ENCODE measurements around the gene MST1R. TPM values are rescaled to one million over a fixed set of nuclear protein-coding genes. Genes with fewer than 3 reads are reported as not detected.
"Not testable (repeated sequence)": the region's sequence is repeated elsewhere in the genome, so short reads cannot be mapped to it uniquely, and the experiment has no call there.

MST1R gene
- total RNA-seq, 1 donor = 0.81 TPM

DNA sequence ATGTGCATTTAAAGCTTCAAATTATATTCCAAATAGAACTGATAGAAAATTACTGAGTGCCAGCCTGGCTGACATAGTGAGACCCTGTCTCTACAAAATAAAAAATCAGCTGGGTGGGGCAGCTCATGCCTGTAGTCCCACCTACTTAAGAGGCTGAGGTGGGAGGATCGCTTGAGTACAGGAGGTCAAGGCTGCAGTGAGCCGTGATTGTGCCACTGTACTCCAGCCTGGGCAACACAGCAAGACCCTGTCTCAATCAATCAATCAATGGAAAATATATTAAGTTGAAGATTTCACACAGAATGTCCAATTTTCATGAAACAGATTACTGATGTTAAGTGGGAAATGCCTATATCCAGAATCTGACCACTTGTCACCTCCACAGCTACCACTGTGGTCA, 21.8 kb upstream of the MST1R start:
- TF ChIP-seq, protein P1, sequence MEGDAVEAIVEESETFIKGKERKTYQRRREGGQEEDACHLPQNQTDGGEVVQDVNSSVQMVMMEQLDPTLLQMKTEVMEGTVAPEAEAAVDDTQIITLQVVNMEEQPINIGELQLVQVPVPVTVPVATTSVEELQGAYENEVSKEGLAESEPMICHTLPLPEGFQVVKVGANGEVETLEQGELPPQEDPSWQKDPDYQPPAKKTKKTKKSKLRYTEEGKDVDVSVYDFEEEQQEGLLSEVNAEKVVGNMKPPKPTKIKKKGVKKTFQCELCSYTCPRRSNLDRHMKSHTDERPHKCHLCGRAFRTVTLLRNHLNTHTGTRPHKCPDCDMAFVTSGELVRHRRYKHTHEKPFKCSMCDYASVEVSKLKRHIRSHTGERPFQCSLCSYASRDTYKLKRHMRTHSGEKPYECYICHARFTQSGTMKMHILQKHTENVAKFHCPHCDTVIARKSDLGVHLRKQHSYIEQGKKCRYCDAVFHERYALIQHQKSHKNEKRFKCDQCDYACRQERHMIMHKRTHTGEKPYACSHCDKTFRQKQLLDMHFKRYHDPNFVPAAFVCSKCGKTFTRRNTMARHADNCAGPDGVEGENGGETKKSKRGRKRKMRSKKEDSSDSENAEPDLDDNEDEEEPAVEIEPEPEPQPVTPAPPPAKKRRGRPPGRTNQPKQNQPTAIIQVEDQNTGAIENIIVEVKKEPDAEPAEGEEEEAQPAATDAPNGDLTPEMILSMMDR (IDR thresholded peaks at IDR 0.05; ENCODE audit: insufficient read depth, low read length) = no peak
- no peak for DNase-seq (ENCODE audit: low read depth)
- H3K4me3 ChIP-seq (ENCODE audit: low read depth, low read length) = no peak overlapping the region

DNA sequence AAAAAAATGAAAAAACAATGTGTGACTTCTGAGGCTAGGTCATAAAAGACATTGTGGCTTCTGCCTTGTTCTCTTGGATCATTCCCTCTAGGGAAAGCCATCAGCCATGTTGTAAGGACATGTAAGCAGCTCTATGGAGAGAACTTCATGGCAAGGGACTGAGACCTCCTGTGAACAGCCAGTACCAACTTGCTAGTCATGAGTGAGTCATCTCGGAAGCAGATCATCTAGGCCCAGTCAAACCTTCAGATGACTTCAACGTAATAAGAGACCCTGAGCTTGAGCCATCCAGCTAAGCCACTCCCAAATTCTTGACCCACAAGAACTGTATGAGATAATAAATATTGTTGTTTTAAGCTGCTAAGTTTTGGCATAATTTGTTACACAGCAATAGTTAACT, 21.0 kb upstream of the MST1R start:
- TF ChIP-seq, protein P1 (IDR thresholded peaks at IDR 0.05; ENCODE audit: insufficient read depth, low read length) = no peak
- H3K4me3 ChIP-seq (ENCODE audit: low read depth, low read length) = no peak overlapping the region
- peak; percentile 76 for DNase-seq (ENCODE audit: low read depth)

DNA sequence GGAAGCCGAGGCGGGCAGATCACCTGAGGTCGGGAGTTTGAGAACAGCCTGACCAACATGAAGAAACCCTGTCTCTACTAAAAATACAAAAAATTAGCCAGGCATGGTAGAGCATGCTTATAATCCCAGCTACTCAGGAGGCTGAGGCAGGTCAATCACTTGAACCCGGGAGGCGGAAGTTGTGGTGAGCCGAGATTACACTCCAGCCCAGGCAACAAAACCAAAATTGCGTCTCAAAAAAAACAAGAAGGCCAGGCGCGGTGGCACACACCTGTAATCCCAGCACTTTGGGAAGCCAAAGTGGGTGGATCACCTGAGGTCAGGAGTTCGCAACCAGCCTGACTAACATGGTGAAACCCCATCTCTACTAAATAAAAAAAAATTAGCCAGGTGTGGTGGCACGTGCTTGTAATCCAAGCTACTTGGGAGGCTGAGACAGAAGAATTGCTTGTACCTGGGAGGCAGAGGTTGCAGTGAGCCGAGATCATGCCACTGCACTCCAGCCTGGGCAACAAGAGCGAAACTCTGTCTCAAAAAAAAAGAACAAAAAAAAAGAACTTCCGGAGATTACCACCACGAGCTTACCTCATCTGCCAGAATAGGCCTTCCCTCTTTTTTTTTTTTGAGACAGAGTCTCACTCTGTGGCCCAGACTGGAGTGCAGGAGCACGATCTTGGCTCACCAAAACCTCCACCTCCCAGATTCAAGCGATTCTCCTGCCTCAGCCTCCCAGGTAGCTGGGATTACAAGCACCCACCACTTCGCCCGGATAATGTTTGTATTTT, 14.3 kb upstream of the MST1R start:
- not testable (repeated sequence) for H3K4me3 ChIP-seq (ENCODE audit: low read depth, low read length); DNase-seq (ENCODE audit: low read depth)

DNA sequence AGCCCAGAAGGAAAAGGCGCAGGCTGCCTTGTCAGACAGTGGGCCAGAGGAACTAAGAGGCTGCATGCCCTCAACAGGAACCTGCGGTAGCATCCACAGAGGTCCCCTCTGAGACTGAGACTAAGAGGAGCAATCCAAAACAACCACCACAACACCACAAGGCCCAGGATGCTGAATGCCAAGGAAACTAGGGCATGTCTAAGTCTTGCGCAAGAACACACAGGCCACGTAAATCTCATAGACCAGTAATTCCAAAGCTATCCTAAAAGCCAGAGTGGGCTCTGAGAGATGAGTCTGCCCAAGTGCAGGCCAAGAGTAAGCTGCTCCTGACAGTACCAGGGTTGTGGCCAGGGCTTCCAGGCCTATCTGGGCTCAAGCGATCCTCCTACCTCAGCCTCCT, 13.0 kb upstream of the MST1R start:
- H3K4me3 ChIP-seq (ENCODE audit: low read depth, low read length) = no peak overlapping the region
- peak; percentile 47 for DNase-seq (ENCODE audit: low read depth)
- TF ChIP-seq, protein P1 (IDR thresholded peaks at IDR 0.05; ENCODE audit: insufficient read depth, low read length) = no peak

DNA sequence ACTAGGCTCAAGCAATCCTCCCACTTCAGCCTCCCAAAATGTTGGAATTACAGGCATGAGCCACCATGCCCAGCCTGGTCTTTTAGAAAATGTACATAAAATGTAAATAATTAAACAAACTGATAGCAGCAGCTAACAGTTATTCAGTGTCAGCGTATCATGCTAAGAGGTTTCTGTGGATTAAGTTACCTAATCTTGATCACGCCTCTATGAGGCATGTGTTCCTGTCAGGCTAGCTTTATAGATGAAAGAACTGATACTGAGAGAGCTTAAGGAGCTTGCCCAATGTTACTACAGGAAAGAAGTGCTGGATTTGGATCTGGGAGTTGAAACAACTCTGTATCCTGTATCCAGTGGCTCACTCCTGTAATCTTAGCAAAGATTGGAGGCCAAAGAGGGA, 11.2 kb upstream of the MST1R start:
- no peak for DNase-seq (ENCODE audit: low read depth)
- TF ChIP-seq, protein P1 (IDR thresholded peaks at IDR 0.05; ENCODE audit: insufficient read depth, low read length) = no peak
- no peak overlapping the region for H3K4me3 ChIP-seq (ENCODE audit: low read depth, low read length)

- TF ChIP-seq, protein P1 (IDR thresholded peaks at IDR 0.05; ENCODE audit: insufficient read depth, low read length) = no peak
- H3K4me3 ChIP-seq (ENCODE audit: low read depth, low read length) = no peak overlapping the region
- DNase-seq (ENCODE audit: low read depth) = no peak
Measured at GRCh38 chr3:49912881-49913281, 9.2 kb upstream of the MST1R start.

DNA sequence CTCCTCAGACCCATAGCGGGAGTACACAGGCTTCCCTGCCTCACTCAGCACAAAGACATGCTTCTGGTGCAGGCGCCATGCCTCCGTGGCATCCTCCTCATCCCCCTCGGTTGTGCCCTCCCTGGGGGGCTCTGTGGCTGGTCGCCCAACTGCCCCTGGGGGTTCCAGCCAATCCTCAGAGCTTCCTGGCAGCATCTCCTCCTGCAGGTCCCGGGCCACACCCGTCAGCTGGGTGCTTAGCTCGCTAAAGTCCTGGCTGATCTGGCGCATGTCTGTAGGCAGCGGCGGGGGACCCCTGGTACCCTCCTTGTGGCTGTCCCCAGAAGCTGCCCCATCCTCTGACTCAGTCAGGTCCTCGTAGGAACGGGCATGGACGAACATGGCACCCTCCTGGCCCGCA, 7.9 kb upstream of the MST1R start:
- no peak for DNase-seq (ENCODE audit: low read depth)
- TF ChIP-seq, protein P1 (IDR thresholded peaks at IDR 0.05; ENCODE audit: insufficient read depth, low read length) = no peak
- no peak overlapping the region for H3K4me3 ChIP-seq (ENCODE audit: low read depth, low read length)
